ENCODE data around the gene SERTAD4.
"Not testable (repeated sequence)": the region's sequence is repeated elsewhere in the genome, so short reads cannot be mapped to it uniquely, and the experiment has no call there.

The SERTAD4 gene

GRCh38 chr1:210262167-210262896, 29.7 kb downstream of the SERTAD4 start:
- DNase-seq: no peak

- DNase-seq: no peak
Observed at GRCh38 chr1:210262897-210263272, 30.3 kb downstream of the SERTAD4 start.

- no peak for DNase-seq
Observed at GRCh38 chr1:210263963-210264362, 31.4 kb downstream of the SERTAD4 start.

- no peak for DNase-seq
Observed at GRCh38 chr1:210264496-210265380, 32.1 kb downstream of the SERTAD4 start.

GRCh38 chr1:210265392-210265955, 32.9 kb downstream of the SERTAD4 start:
- not testable (repeated sequence) for DNase-seq

- DNase-seq: no peak
Observed at GRCh38 chr1:210269981-210270380, 37.4 kb downstream of the SERTAD4 start.

- no peak for DNase-seq
Observed at GRCh38 chr1:210272666-210273065, 40.1 kb downstream of the SERTAD4 start.

- no peak for DNase-seq
Observed at GRCh38 chr1:210280221-210280620, 47.6 kb downstream of the SERTAD4 start.

- DNase-seq: no peak
Observed at GRCh38 chr1:210288116-210288515, 55.5 kb downstream of the SERTAD4 start.

- no peak for DNase-seq
Observed at GRCh38 chr1:210289248-210289647, 56.7 kb downstream of the SERTAD4 start.

- DNase-seq: no peak
Observed at GRCh38 chr1:210291081-210291764, 58.6 kb downstream of the SERTAD4 start.

- no peak for DNase-seq
Observed at GRCh38 chr1:210291786-210292230, 59.2 kb downstream of the SERTAD4 start.

GRCh38 chr1:210292231-210292871, 59.8 kb downstream of the SERTAD4 start:
- DNase-seq: no peak

GRCh38 chr1:210293171-210293607, 60.6 kb downstream of the SERTAD4 start:
- no peak for DNase-seq

- DNase-seq: no peak
Observed at GRCh38 chr1:210294999-210295745, 62.6 kb downstream of the SERTAD4 start.

Measured in bone marrow (tissue), 2 donors.